CD4-positive, alpha-beta T cell treated with Interleukin-15 for 4 hours (primary cell): ENCODE measurements around the gene DDI1.
"Not testable (repeated sequence)": the region's sequence is repeated elsewhere in the genome, so short reads cannot be mapped to it uniquely, and the experiment has no call there.

Experiments
- DNase-seq: peaks from one replicate; pipeline ENCODE4 v3.0.0-alpha.2; 2020; ENCODE audit warnings: low spot score

The DDI1 gene

GRCh38 chr11:104041792-104042191 lies 5.4 kb downstream of the DDI1 start:
- DNase-seq: no peak

- no peak for DNase-seq
Observed at GRCh38 chr11:104043142-104043541, 6.7 kb downstream of the DDI1 start.

- no peak for DNase-seq
Observed at GRCh38 chr11:104043678-104044239, 7.3 kb downstream of the DDI1 start.

- no peak for DNase-seq
Observed at GRCh38 chr11:104046331-104046730, 9.9 kb downstream of the DDI1 start.

DNA sequence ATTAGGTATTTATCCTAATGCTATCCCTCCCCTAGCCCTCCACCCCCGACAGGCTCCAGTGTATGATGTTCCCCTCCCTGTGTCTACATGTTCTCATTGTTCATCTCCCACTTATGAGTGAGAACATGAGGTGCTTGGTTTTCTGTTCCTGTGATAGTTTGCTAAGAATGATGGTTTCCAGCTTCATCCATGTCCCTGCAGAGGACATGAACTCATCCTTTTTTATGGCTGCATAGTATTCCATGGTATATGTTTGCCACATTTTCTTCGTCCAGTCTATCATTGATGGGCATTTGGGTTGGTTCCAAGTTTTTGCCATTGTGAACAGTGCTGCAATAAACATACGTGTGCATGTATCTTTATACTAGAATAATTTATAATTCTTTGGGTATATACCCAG lies 10.4 kb downstream of the DDI1 start:
- DNase-seq: not testable (repeated sequence)

DNA sequence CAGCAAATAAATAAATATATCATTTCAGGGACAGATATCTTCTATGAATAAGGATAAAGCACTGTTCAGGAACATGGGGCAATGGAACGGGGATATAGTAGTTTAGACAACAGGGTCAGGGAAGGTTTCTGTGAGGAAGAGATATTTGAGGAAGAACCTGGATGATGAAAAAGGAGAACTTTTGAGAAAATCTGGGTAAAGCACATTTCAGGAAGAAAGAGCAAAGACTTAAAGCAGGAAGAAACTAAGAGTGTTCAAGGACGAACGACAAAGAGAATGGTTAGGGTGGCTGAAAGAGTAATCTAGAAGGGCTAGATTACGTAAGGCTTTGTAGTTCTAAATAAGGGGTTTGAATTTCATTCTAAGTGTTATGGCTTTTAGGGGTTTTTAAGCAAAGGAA lies 12.7 kb downstream of the DDI1 start:
- DNase-seq: no peak

DNA sequence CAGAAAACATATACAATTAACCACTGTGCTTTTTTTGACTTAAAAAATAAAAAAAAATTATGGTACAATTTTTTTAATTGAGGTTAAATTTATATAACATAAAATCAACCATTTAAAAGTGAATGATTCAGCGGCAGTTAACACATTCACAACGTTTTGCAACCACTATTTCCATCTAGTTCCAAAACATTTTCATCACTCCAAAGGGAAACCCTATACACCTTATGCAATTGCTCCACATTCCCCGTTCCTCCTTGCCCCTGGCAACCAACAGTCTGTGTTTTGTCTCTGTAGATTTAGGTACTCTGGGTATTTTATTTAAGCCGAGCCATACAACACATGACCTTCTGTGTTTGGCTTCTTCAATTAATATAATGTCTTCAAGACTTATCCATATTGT lies 15.3 kb downstream of the DDI1 start:
- no peak for DNase-seq

DNA sequence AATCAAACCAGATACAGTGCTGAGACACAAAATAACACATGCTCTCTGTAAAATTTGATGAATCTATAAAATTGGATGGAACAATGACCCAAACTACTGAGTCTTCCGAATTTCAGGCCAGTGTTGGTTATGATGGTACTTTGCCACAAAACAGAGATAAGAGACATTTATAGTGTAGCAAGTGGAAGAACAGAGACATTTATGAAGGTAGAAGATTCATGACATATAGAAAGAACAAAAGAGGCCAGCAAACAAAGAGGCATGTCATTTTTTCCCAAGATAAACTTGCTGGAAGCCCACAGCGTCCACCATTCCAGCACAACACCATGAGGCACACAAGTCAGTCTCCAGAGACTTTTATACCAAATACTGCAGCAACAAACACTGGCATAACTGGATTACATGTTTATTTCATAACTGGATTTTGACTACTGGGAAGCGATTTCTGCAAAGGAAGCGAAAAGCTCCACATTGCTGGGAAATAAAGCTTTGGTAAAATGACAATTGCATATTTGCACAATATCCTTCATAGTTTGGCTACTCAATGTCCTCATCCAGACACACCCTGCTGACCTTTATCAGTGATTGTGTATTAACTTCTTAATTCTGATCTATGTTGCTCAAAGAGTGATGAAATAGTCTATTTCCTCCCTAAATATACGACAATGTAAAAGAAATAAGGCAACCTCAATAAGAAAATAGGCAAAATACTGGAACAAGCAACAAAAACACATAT lies 17.5 kb downstream of the DDI1 start:
- no peak for DNase-seq

DNA sequence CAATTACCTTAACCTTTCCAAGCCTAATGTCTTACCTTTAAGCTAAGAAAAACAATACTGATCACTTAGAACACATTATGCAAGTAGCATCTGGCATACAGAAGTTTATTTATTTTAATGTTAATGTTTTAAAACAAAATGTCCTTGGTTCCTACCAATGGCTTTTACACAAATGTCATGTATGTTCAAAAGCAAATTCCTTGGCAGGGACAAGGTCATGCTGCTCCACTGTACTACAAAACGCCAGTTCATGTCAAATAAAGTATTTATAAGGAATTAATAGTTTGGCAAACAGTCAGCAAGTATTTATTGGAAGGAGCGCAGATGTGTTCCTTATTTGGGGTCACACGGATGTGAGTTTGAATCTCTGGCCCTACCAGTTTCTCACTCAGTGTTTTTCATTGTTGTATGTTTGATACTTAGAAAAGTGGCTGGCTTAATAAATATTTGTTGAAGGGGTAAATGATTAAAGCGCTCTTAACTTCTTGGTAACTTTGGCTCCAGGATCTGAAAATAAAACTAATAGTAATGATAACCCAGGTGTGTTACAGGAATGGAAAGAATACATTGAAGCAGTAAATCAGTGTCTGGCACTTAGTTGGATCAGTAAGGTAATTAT lies 18.6 kb downstream of the DDI1 start:
- no peak for DNase-seq

- no peak for DNase-seq
Observed at GRCh38 chr11:104055596-104055995, 19.2 kb downstream of the DDI1 start.

DNA sequence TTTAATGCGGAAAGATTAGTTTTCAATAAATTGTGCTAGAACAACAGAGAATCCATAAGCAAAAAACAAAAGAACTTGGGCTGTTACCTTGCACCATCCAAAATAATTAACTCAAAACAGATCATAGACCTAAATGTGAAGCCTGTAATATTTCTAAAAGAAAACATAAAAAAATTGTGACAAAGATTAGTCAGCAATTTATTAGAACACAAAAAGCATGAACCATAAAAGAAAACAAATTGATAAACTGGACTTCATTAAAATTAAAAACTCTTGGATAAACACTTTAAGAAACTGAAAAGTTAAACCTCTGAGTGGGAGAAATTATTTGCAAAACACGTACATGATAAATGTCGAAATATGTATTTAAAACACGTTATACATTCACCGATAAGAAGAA lies 21.5 kb downstream of the DDI1 start:
- DNase-seq: no peak

DNA sequence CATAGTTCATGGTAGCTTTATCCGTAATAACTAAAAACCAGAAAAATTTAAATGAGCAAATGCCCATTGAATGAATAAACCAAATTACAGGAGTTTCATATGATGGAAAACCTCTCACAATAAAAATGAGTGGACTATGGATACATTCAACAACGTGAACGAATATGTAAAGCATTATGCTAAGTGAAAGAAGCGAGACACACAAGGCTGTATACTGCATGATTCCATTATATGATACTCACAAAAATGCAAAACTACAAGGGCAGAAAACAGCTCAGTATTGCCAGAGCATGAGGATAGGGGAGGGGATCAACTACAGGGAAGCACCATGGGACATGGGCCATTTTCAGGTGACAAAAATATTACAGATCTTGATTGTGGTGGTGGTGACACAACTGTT lies 22.2 kb downstream of the DDI1 start:
- no peak for DNase-seq

GRCh38 chr11:104060004-104060794 lies 23.8 kb downstream of the DDI1 start:
- no peak for DNase-seq

DNA sequence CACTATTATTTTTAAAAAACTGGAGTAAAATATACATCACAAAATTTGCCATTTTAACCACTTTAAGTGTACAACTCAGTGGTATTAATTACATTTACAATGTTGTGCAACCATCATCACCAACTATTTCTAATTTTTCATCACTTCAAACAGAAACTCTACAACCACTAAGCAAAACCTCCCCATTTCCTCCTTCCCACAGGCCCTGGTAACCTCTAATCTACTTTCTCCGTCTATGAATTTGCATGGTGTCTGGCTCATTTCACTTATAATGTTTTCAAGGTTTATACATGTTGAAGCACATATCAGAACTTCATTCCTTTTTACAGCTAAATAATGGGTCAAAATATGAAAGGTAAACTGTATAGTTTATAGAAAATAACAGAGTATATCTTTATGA lies 24.4 kb downstream of the DDI1 start:
- no peak for DNase-seq

GRCh38 chr11:104061853-104062521 lies 25.5 kb downstream of the DDI1 start:
- no peak for DNase-seq

- no peak for DNase-seq
Observed at GRCh38 chr11:104064034-104064630, 27.7 kb downstream of the DDI1 start.

- no peak for DNase-seq
Observed at GRCh38 chr11:104067534-104067933, 31.1 kb downstream of the DDI1 start.

- no peak for DNase-seq
Observed at GRCh38 chr11:104073950-104074705, 37.7 kb downstream of the DDI1 start.

DNA sequence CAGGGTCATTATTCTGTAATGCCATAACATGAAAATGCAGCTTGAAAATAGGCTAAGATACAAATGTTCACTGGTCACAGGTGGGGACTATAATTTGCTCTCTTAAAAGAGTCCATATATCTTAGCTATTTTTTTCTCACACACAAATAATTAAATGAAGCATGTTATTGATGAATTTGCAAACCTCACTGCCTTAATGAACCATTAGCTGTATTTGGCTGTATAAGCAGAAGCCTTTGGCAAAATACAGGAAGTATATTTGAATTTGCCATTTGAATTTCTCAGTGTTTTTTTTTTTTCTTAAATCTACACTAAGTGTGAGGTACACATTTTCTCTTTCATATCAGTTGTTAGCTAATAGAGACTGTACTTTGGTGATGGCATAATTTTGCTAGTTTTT lies 38.7 kb downstream of the DDI1 start:
- no peak for DNase-seq

- DNase-seq: no peak
Observed at GRCh38 chr11:104075706-104076105, 39.3 kb downstream of the DDI1 start.

DNA sequence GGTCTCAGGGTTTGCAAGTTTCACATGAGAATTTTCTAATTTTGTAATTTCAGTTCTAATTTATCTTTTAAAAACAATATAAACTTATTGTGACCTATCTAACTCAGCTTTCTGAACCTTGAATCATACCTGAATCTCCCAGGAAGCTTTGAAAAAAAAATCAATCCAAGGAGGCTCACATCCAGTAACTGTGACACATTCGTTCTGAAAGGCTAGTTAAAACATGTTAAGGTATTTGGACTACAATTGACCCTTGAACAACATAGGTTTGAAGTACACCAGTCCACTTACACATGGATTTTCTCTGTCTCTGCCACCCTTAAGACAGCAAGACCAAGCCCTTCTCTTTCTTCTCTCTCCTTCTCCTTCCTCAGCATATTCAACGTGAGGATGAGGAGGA lies 40.0 kb downstream of the DDI1 start:
- DNase-seq: no peak
